CD4-positive, CD25-positive, alpha-beta regulatory T cell (primary cell): ENCODE measurements around the gene TBC1D7. TPM values are rescaled to one million over a fixed set of nuclear protein-coding genes. Genes with fewer than 3 reads are reported as not detected.

Experiments
- ATAC-seq, 2 donors: fragments of 150-1000 bp; cut with Tn5 transposase; one replicate each; pipeline ENCODE4 v1.10.0; 2021; ENCODE audit warnings: low read depth in 2 of 2, moderate number of reproducible peaks in 2 of 2, moderate library complexity in 1 of 2
- DNase-seq, 3 donors: peaks; one replicate each; pipeline versions ENCODE4 v3.0.0 to v3.0.0-alpha.2; 2012 to 2022; ENCODE audit warnings: mixed read lengths in 1 of 3
- H3K27ac ChIP-seq: one replicate; pipeline ENCODE4 v1.7.0; 2013; ENCODE audit warnings: mild to moderate bottlenecking, low read length; ENCODE audit not compliant: insufficient read depth, poor library complexity, severe bottlenecking
- H3K27me3 ChIP-seq: one replicate; pipeline ENCODE4 v1.7.0; 2013; ENCODE audit warnings: low read length; ENCODE audit not compliant: control insufficient read depth, insufficient read depth
- H3K36me3 ChIP-seq: one replicate; pipeline ENCODE4 v1.7.0; 2013; ENCODE audit warnings: mild to moderate bottlenecking, low read length, moderate library complexity; ENCODE audit not compliant: control insufficient read depth, insufficient read depth
- H3K4me1 ChIP-seq: 2 replicates; pipeline ENCODE4 v1.7.0; 2013; ENCODE audit warnings: mild to moderate bottlenecking, low read length; ENCODE audit not compliant: insufficient read depth, control insufficient read depth, poor library complexity, severe bottlenecking
- H3K4me3 ChIP-seq: one replicate; pipeline ENCODE4 v1.7.0; 2013; ENCODE audit warnings: low read depth, mild to moderate bottlenecking, low read length, moderate library complexity
- H3K9me3 ChIP-seq, 2 experiments: 1 replicate in 1 of 2; 2 replicates in 1 of 2; pipeline ENCODE4 v1.7.0; 2013; ENCODE audit warnings: low read length in 2 of 2, mild to moderate bottlenecking in 1 of 2, moderate library complexity in 1 of 2; ENCODE audit not compliant: control insufficient read depth in 2 of 2
- H3K27ac Mint-ChIP-seq, 3 donors: one replicate each; pipeline ENCODE4 v1.8.0; 2020 to 2022; ENCODE audit warnings: mild to moderate bottlenecking in 3 of 3, mixed read lengths in 3 of 3, moderate library complexity in 2 of 3
- H3K27me3 Mint-ChIP-seq: one replicate; pipeline ENCODE4 v1.8.0; 2022; ENCODE audit warnings: mild to moderate bottlenecking, mixed read lengths
- H3K36me3 Mint-ChIP-seq: one replicate; pipeline ENCODE4 v1.8.0; 2020; ENCODE audit warnings: mixed read lengths
- H3K4me1 Mint-ChIP-seq, 4 donors: one replicate each; pipeline ENCODE4 v1.8.0; 2020 to 2022; ENCODE audit warnings: mixed read lengths in 4 of 4, mild to moderate bottlenecking in 1 of 4
- H3K4me3 Mint-ChIP-seq, 4 donors: one replicate each; pipeline ENCODE4 v1.8.0; 2020 to 2022; ENCODE audit warnings: mild to moderate bottlenecking in 4 of 4, mixed read lengths in 4 of 4, moderate library complexity in 3 of 4
- H3K9me3 Mint-ChIP-seq, 7 donors: one replicate each; pipeline ENCODE4 v1.8.0; 2020 to 2022; ENCODE audit warnings: mixed read lengths in 7 of 7, mild to moderate bottlenecking in 3 of 7, moderate library complexity in 2 of 7
- polyA plus RNA-seq, 4 donors: library from polyadenylated mRNA; unstranded; fragments of 300-500 nt; fragmentation: Illumina TruSeq; gene quantifications; one replicate each; pipeline ENCODE4 v1.2.3, GENCODE V29; 2021
- total RNA-seq: library from RNA; stranded (reverse); gene quantifications from one replicate; pipeline ENCODE4 v1.2.3, GENCODE V29; 2022

TBC1D7 gene
- total and polyA plus RNA-seq, 5 donors from 2014 or later = 16.2 to 31.3 (median 20.7) TPM

GRCh38 chr6:13260101-13260598 is 68.2 kb downstream of the TBC1D7 start:
- H3K36me3 ChIP-seq = no peaks in the 10 kb centered on the region
- H3K9me3 Mint-ChIP-seq = peaks cover 0 to 7% (median 0%) of the 10 kb centered on the region in 7 donors
- H3K27me3 ChIP-seq = no peaks in the 10 kb centered on the region
- no peaks in the 10 kb centered on the region for H3K9me3 ChIP-seq
- no peaks in the 10 kb centered on the region for H3K36me3 Mint-ChIP-seq
- no peak overlapping the region for H3K4me3 ChIP-seq
- no peak overlapping the region for H3K27ac ChIP-seq
- H3K4me1 ChIP-seq = no peaks in the 10 kb centered on the region
- no peak overlapping the region for H3K4me3 Mint-ChIP-seq
- H3K27ac Mint-ChIP-seq = peak overlapping the region in 1 of 3 donors; percentile 44
- ATAC-seq (no peak), DNase-seq (no peak)
- peaks cover 0 to 13% (median 7%) of the 10 kb centered on the region in 4 donors for H3K4me1 Mint-ChIP-seq
- no peaks in the 10 kb centered on the region for H3K27me3 Mint-ChIP-seq

- no peak for ATAC-seq
- H3K27ac Mint-ChIP-seq = no peak overlapping the region
Measured at GRCh38 chr6:13259393-13259792, 68.9 kb downstream of the TBC1D7 start.

GRCh38 chr6:13256266-13257001 is 71.9 kb downstream of the TBC1D7 start:
- Mint-ChIP-seq H3K27me3 (no peaks in the 10 kb centered on the region), H3K9me3 (peaks cover 0 to 7% (median 0%) of the 10 kb centered on the region in 7 donors), H3K4me1 (peaks cover 0 to 7% (median 5%) of the 10 kb centered on the region in 4 donors), H3K36me3 (no peaks in the 10 kb centered on the region), H3K27ac (no peak overlapping the region), H3K4me3 (no peak overlapping the region)
- DNase-seq = no peak
- Histone ChIP-seq H3K36me3 (no peaks in the 10 kb centered on the region), H3K27me3 (no peaks in the 10 kb centered on the region), H3K4me1 (no peaks in the 10 kb centered on the region), H3K27ac (no peak overlapping the region), H3K4me3 (no peak overlapping the region), H3K9me3 (no peaks in the 10 kb centered on the region)
- no peak for ATAC-seq

More at GRCh38 chr6:13259393-13259792, 68.9 kb downstream of the TBC1D7 start:
- Histone ChIP-seq H3K27ac (no peak overlapping the region), H3K9me3 (no peaks in the 10 kb centered on the region), H3K36me3 (no peaks in the 10 kb centered on the region), H3K4me3 (no peak overlapping the region), H3K27me3 (no peaks in the 10 kb centered on the region), H3K4me1 (no peaks in the 10 kb centered on the region)
- peaks cover 0 to 13% (median 7%) of the 10 kb centered on the region in 4 donors for H3K4me1 Mint-ChIP-seq
- H3K36me3 Mint-ChIP-seq = no peaks in the 10 kb centered on the region
- no peaks in the 10 kb centered on the region for H3K27me3 Mint-ChIP-seq
- no peak overlapping the region for H3K4me3 Mint-ChIP-seq
- no peak for DNase-seq
- peaks cover 0 to 7% (median 0%) of the 10 kb centered on the region in 7 donors for H3K9me3 Mint-ChIP-seq

Other genes with a start within 250 kb of the TBC1D7 start
- 1.8 TPM for gene GFOD1, start 159.1 kb upstream of the TBC1D7 start, total RNA-seq
- under 1 TPM; 0.06 to 0.37 (median 0.13) TPM for gene GFOD1, start 159.1 kb upstream of the TBC1D7 start, polyA plus RNA-seq
- gene SIRT5, start 246.1 kb upstream of the TBC1D7 start, total RNA-seq = 8.2 TPM
- 10 to 100 TPM in 3 of 4 donors, 1 to 10 TPM in 1; 9.7 to 12.5 (median 11.2) TPM for gene SIRT5, start 246.1 kb upstream of the TBC1D7 start, polyA plus RNA-seq